Mesenchymal stem cell (in vitro differentiated cells and primary cell): ENCODE measurements around the gene FER1L5.

Experiments
- DNase-seq: peaks from one replicate; pipeline ENCODE4 v3.0.0-alpha.2; 2013
- H2AFZ ChIP-seq: one replicate; pipeline ENCODE4 v1.6.1; 2013; ENCODE audit warnings: low read depth, mild to moderate bottlenecking, control low read depth, inconsistent platforms, low read length, moderate library complexity
- H2AK5ac ChIP-seq: 2 replicates; pipeline ENCODE4 v1.6.1; 2013; ENCODE audit warnings: low read length, moderate library complexity, mild to moderate bottlenecking, inconsistent platforms; ENCODE audit not compliant: severe bottlenecking
- H2BK120ac ChIP-seq: one replicate; pipeline ENCODE4 v1.6.1; 2013; ENCODE audit warnings: low read depth, mild to moderate bottlenecking, inconsistent platforms, low read length, moderate library complexity
- H2BK12ac ChIP-seq, 2 experiments: one replicate each; pipeline ENCODE4 v1.6.1; 2013; ENCODE audit warnings: inconsistent platforms in 2 of 2, low read length in 2 of 2, mild to moderate bottlenecking in 2 of 2, moderate library complexity in 2 of 2, control low read depth in 1 of 2
- H2BK15ac ChIP-seq: one replicate; pipeline ENCODE4 v1.6.1; 2013; ENCODE audit warnings: mild to moderate bottlenecking, low read depth, inconsistent platforms; ENCODE audit not compliant: poor library complexity, severe bottlenecking
- H2BK5ac ChIP-seq: 2 replicates; pipeline ENCODE4 v1.6.1; 2013; ENCODE audit warnings: low read depth, mild to moderate bottlenecking, low read length, control low read depth, inconsistent platforms; ENCODE audit not compliant: poor library complexity, severe bottlenecking
- H3K14ac ChIP-seq, 2 experiments: one replicate each; pipeline ENCODE4 v1.6.1; 2013; ENCODE audit warnings: inconsistent platforms in 2 of 2, low read length in 2 of 2, control low read depth in 1 of 2, mild to moderate bottlenecking in 1 of 2, moderate library complexity in 1 of 2
- H3K18ac ChIP-seq, 2 experiments: one replicate each; pipeline ENCODE4 v1.6.1; 2013; ENCODE audit warnings: inconsistent platforms in 2 of 2, low read length in 2 of 2, control low read depth in 1 of 2, low read depth in 1 of 2, mild to moderate bottlenecking in 1 of 2
- H3K23ac ChIP-seq, 2 experiments: one replicate each; pipeline ENCODE4 v1.6.1; 2013; ENCODE audit warnings: inconsistent platforms in 2 of 2, low read length in 2 of 2, mild to moderate bottlenecking in 2 of 2, moderate library complexity in 2 of 2, control low read depth in 1 of 2
- H3K27ac ChIP-seq: 2 replicates; pipeline ENCODE4 v1.5.1; 2013; ENCODE audit warnings: mild to moderate bottlenecking, moderate library complexity, low read length, control low read depth, inconsistent platforms; ENCODE audit not compliant: poor library complexity, severe bottlenecking
- H3K27me3 ChIP-seq, 2 experiments: 2 replicates each; pipeline versions ENCODE4 v1.6.1 to v1.7.0; 2013; ENCODE audit warnings: low read length in 2 of 2, mild to moderate bottlenecking in 2 of 2, moderate library complexity in 2 of 2, control low read depth in 1 of 2, inconsistent platforms in 1 of 2; ENCODE audit not compliant: control insufficient read depth in 1 of 2, insufficient read depth in 1 of 2
- H3K36me3 ChIP-seq, 2 experiments: 2 replicates each; pipeline versions ENCODE4 v1.6.1 to v1.7.0; 2013; ENCODE audit warnings: low read length in 2 of 2, control low read depth in 1 of 2, inconsistent platforms in 1 of 2, low read depth in 1 of 2, mild to moderate bottlenecking in 1 of 2; ENCODE audit not compliant: insufficient read depth in 2 of 2, control insufficient read depth in 1 of 2
- H3K4ac ChIP-seq, 2 experiments: one replicate each; pipeline ENCODE4 v1.6.1; 2013; ENCODE audit warnings: inconsistent platforms in 2 of 2, low read length in 2 of 2, mild to moderate bottlenecking in 2 of 2, moderate library complexity in 2 of 2, control low read depth in 1 of 2, low read depth in 1 of 2
- H3K4me1 ChIP-seq: 2 replicates; pipeline ENCODE4 v1.6.1; 2013; ENCODE audit warnings: low read depth, low read length, control low read depth; ENCODE audit not compliant: control insufficient read depth, insufficient read depth
- H3K4me2 ChIP-seq: 2 replicates; pipeline ENCODE4 v1.6.1; 2013; ENCODE audit warnings: low read length, mild to moderate bottlenecking, inconsistent platforms; ENCODE audit not compliant: poor library complexity, severe bottlenecking
- H3K4me3 ChIP-seq, 2 experiments: 2 replicates each; pipeline versions ENCODE4 v1.5.1 to v1.7.0; 2013; ENCODE audit warnings: low read length in 2 of 2, mild to moderate bottlenecking in 2 of 2, control low read depth in 1 of 2, low read depth in 1 of 2; ENCODE audit not compliant: insufficient read depth in 1 of 2
- H3K79me1 ChIP-seq: replicated peaks from 2 replicates; pipeline ENCODE4 v1.6.1; 2013; ENCODE audit warnings: mild to moderate bottlenecking, control low read depth, low read length, inconsistent platforms; ENCODE audit not compliant: poor library complexity, severe bottlenecking
- H3K9ac ChIP-seq: 2 replicates; pipeline ENCODE4 v1.7.0; 2013; ENCODE audit warnings: mild to moderate bottlenecking, low read length, moderate library complexity
- H3K9me3 ChIP-seq: 2 replicates; pipeline ENCODE4 v1.7.0; 2013; ENCODE audit warnings: mild to moderate bottlenecking, low read length; ENCODE audit not compliant: control insufficient read depth
- H4K8ac ChIP-seq: one replicate; pipeline ENCODE4 v1.6.1; 2013; ENCODE audit warnings: inconsistent platforms, mild to moderate bottlenecking, low read length, moderate library complexity
- H4K91ac ChIP-seq: one replicate; pipeline ENCODE4 v1.6.1; 2013; ENCODE audit warnings: mild to moderate bottlenecking, low read length, inconsistent platforms
- WGBS: methylation state at CpG from one replicate; pipeline ENCODE4 v1.1.7; 2013; ENCODE audit warnings: mixed read lengths; 5-methylcytosine and 5-hydroxymethylcytosine counted together

The FER1L5 gene

GRCh38 chr2:96684883-96685576 is 42.5 kb downstream of the FER1L5 start:
- no peak overlapping the region for H4K91ac ChIP-seq
- no peak overlapping the region for H2BK120ac ChIP-seq
- no peak overlapping the region for H2AFZ ChIP-seq
- no peak overlapping the region for H3K14ac ChIP-seq
- H3K23ac ChIP-seq, result no peak overlapping the region
- H2BK12ac ChIP-seq, result no peak overlapping the region
- no peaks in the 10 kb centered on the region for H3K9me3 ChIP-seq
- no peak overlapping the region for H3K4me2 ChIP-seq
- no peak overlapping the region for H2BK5ac ChIP-seq
- peaks cover 18% of the 10 kb centered on the region for H3K4me1 ChIP-seq
- no peak overlapping the region for H3K9ac ChIP-seq
- H3K18ac ChIP-seq, result no peak overlapping the region
- no peak overlapping the region for H3K4ac ChIP-seq
- no peaks in the 10 kb centered on the region for H3K79me1 ChIP-seq
- no peak overlapping the region for H3K27ac ChIP-seq
- 91% methylated on average over 12 of the region's 16 CpGs for WGBS
- no peak for DNase-seq
- H4K8ac ChIP-seq, result no peak overlapping the region
- no peak overlapping the region for H2BK15ac ChIP-seq
- H2AK5ac ChIP-seq, result no peak overlapping the region
- H3K36me3 ChIP-seq, result no peaks in the 10 kb centered on the region
- H3K27me3 ChIP-seq, result peaks cover 8 to 51% of the 10 kb centered on the region in 2 experiments
- H3K4me3 ChIP-seq, result no peak overlapping the region

GRCh38 chr2:96685577-96686459 is 43.3 kb downstream of the FER1L5 start:
- Histone ChIP-seq H3K9me3 (no peaks in the 10 kb centered on the region), H2BK15ac (no peak overlapping the region), H3K4me3 (no peak overlapping the region), H3K4me2 (no peak overlapping the region), H3K79me1 (no peaks in the 10 kb centered on the region), H2BK120ac (no peak overlapping the region), H3K27ac (no peak overlapping the region), H3K4ac (no peak overlapping the region), H4K91ac (no peak overlapping the region), H3K18ac (peak overlapping the region in 1 of 2 experiments; percentile 4), H2BK5ac (no peak overlapping the region), H2AK5ac (no peak overlapping the region), H3K9ac (no peak overlapping the region), H3K4me1 (peaks cover 18% of the 10 kb centered on the region), H2BK12ac (no peak overlapping the region), H3K36me3 (no peaks in the 10 kb centered on the region), H4K8ac (no peak overlapping the region), H2AFZ (no peak overlapping the region), H3K14ac (peak overlapping the region in 1 of 2 experiments; percentile 86), H3K27me3 (peaks cover 8 to 43% of the 10 kb centered on the region in 2 experiments), H3K23ac (no peak overlapping the region)
- WGBS, result 87% methylated on average over 16 of the region's 19 CpGs
- DNase-seq, result no peak

DNA sequence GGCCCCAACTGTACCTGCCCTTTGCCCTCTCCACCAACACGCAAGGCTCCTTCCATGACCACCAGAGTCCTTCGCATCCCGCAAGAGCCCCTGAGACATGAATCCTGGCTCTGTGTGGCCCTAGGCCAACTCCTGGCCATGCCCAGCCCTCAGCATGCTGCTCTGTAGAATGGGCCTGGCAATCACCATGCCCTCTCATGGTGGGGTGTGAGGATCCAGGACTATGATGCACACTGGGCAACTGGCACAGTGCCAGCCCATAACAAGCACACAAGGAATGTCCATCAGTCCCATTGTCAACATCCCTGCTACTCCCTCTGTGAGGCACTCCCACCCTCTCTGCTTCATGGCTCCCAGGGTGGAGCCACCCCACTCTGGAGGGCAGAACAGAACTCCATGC is 44.7 kb downstream of the FER1L5 start:
- Histone ChIP-seq H3K79me1 (no peaks in the 10 kb centered on the region), H2AFZ (no peak overlapping the region), H3K4ac (no peak overlapping the region), H3K27me3 (peaks cover 8 to 43% of the 10 kb centered on the region in 2 experiments), H3K4me3 (no peak overlapping the region), H3K4me1 (peaks cover 18% of the 10 kb centered on the region), H4K91ac (no peak overlapping the region), H3K14ac (no peak overlapping the region), H3K9ac (no peak overlapping the region), H4K8ac (no peak overlapping the region), H3K18ac (no peak overlapping the region), H2AK5ac (no peak overlapping the region), H2BK120ac (no peak overlapping the region), H3K4me2 (no peak overlapping the region), H2BK5ac (no peak overlapping the region), H3K36me3 (no peaks in the 10 kb centered on the region), H3K27ac (no peak overlapping the region), H3K9me3 (no peaks in the 10 kb centered on the region), H2BK15ac (no peak overlapping the region), H3K23ac (no peak overlapping the region), H2BK12ac (no peak overlapping the region)
- 98% methylated on average over 3 of the region's 3 CpGs for WGBS
- DNase-seq, result no peak
